ENCODE data around the gene PGLYRP2.

DNA sequence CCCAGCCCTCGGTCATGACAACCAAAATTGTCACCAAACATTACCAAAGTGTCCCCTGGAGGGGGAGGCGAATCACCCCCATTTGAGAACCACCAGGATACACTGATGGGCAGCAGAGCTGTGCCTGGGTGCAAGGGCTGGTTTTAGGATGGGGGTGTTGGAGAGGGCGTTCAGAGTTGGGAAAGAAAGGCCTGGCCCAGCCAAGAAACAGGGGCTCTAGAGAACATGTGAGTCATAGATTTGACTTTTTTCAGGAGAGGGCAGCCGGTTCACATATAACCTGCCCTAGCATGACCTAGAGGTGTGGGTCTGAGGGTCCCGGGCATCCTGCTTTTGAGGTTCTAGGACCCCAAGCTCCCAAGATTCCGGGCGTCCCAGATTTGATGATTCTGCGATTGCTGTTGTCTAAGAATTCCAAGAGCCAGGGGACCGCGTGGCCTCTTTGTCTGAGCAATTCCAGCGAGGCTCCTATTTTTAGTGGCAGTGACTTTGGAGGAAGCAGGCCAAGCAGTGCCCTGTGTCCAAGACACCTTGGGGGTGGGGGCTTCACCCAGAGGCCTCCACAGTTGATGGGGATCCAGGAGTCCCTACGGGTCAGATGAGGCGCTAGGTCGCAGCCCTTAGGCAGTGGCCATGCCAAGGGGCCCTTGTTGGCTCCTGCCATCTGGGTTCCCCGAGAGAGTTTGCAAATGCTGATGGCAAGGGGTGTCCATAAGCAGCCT, 34.6 kb downstream of the PGLYRP2 start:
- no peak for TF ChIP-seq POLR2A (IDR thresholded peaks at IDR 0.05; ENCODE audit: low read depth)
- TF ChIP-seq CTCF (IDR thresholded peaks at IDR 0.05): no peak
- no peak for TF ChIP-seq EP300 (IDR thresholded peaks at IDR 0.05)

Data from esophagus muscularis mucosa (tissue), 4 donors.